Fibroblast of pulmonary artery (primary cell): ENCODE measurements around the gene GMDS.

ENCODE experiments used
- DNase-seq: peaks from one replicate; pipeline ENCODE4 v3.0.0-alpha.2; 2010; ENCODE audit warnings: low read depth
- H3K4me3 ChIP-seq: replicated peaks from 2 replicates; pipeline ENCODE4 v1.5.1; 2011; ENCODE audit warnings: low read depth, mild to moderate bottlenecking, control low read depth, low read length, moderate library complexity
- CTCF ChIP-seq: IDR thresholded peaks from 2 replicates; pipeline ENCODE4 v1.5.1; 2011; ENCODE audit warnings: mild to moderate bottlenecking, control low read depth, low read length, inconsistent platforms; ENCODE audit errors: missing control alignments

GMDS gene

GRCh38 chr6:1640476-1640875 lies 604.9 kb downstream of the GMDS start:
- no peak for TF ChIP-seq CTCF
- no peak overlapping the region for H3K4me3 ChIP-seq
- DNase-seq: no peak

- no peak for DNase-seq
- no peak overlapping the region for H3K4me3 ChIP-seq
- no peak for TF ChIP-seq CTCF
Measured at GRCh38 chr6:1639430-1639829, 606.0 kb downstream of the GMDS start.

- no peak overlapping the region for H3K4me3 ChIP-seq
- DNase-seq: no peak
- no peak for TF ChIP-seq CTCF
Measured at GRCh38 chr6:1636971-1637871, 608.2 kb downstream of the GMDS start.

- H3K4me3 ChIP-seq: no peak overlapping the region
- TF ChIP-seq CTCF: no peak
- no peak for DNase-seq
Measured at GRCh38 chr6:1636272-1636825, 609.1 kb downstream of the GMDS start.

- no peak for DNase-seq
Measured at GRCh38 chr6:1635305-1636010, 609.9 kb downstream of the GMDS start.

GRCh38 chr6:1634081-1634480 lies 611.3 kb downstream of the GMDS start:
- no peak for TF ChIP-seq CTCF
- H3K4me3 ChIP-seq: no peak overlapping the region
- DNase-seq: no peak

More at GRCh38 chr6:1635305-1636010, 609.9 kb downstream of the GMDS start:
- no peak for TF ChIP-seq CTCF
- no peak overlapping the region for H3K4me3 ChIP-seq
